Measurements from ENCODE around the gene IKZF3. TPM values are rescaled to one million over a fixed set of nuclear protein-coding genes. Genes with fewer than 3 reads are reported as not detected.

The IKZF3 gene
- total and polyA plus RNA-seq, 4 experiments from 2014 or later: 3.2 to 118 (median 102) TPM

DNA sequence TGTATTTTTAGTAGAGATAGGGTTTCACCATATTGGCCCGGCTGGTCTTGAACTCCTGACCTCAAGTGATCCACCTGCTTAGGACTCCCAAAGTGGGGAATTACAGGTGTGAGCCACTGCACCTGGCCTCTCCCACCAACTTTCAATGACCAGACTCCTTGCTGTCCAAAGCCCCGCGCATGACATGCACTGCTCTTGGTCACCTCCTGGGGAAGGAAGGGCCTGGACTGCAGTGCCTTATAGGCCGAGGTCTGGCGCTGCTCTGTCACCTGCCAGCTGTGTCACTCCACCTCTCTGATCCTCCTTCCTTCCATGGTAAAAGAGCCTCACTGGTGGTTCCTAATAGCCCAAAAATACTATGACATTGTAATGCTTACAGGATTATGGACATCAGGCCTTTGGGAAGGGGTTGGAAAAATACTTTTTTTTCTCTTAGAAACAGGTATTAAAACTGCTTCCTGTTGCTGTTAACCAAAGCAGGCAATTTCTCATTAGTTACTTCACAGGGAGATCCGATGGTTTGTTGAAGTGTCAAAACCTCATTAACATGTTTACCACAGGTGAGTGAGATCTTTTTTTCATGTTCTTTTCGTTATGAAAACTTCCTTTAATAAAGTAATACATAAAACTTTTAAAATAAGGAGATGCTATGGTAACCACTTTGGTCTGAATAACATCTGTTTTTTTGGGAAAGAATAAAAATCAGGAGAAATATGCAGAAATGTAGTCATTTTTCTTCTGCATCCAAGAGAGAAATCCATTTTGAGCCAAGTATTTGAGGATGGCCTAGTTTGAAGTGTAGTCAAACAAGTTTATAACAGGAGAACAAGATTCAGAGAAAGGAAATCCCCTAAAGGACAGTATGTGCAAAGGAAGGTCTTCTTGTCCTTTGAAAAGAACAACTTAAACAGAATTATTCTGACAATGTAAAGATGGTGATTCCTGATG is 90.9 kb downstream of the IKZF3 start:
- H3K27me3 Mint-ChIP-seq: no peaks in the 10 kb centered on the region
- H3K9me3 Mint-ChIP-seq: no peaks in the 10 kb centered on the region
- intact Hi-C loops (cut with micrococcal nuclease): loop anchor here (5.0 kb wide), 1 partner anchor 549 kb away; no protein-coding TSS in a partner anchor
- peak overlapping the region; percentile 90 to 98 (median 97) for H3K27ac Mint-ChIP-seq
- peaks cover 63 to 96% (median 80%) of the 10 kb centered on the region in 4 donors for H3K4me1 Mint-ChIP-seq
- H3K4me3 Mint-ChIP-seq: peak overlapping the region; percentile 79 to 97 (median 91)
- Histone ChIP-seq H3K27me3 (ENCODE audit: insufficient read depth, low read length) (no peaks in the 10 kb centered on the region), H3K4me1 (ENCODE audit: insufficient read depth, low read length) (peaks cover 84% of the 10 kb centered on the region), H3K27ac (ENCODE audit: low read depth, low read length) (peak overlapping the region; percentile 77), H3K9me3 (ENCODE audit: control insufficient read depth in 1 of 2, low read length in 2 of 2) (no peaks in the 10 kb centered on the region), H3K36me3 (ENCODE audit: insufficient read depth, low read length) (no peaks in the 10 kb centered on the region), H3K4me3 (ENCODE audit: low read length in 2 of 2) (peak overlapping the region in 1 of 2 donors; percentile 27)
- DNase-seq: peak in 4 of 5 donors; percentile 40 to 55 (median 48)
- ChIA-PET POLR2A (ENCODE audit: partially characterized antibody) (interaction anchor here (0.9 to 12.5 kb wide), 11 partner anchors 8 to 153 kb away, joined by 3 to 174 read pairs (median 8); no protein-coding TSS in a partner anchor), CTCF (ENCODE audit: partially characterized antibody) (no interaction called here)
- H3K36me3 Mint-ChIP-seq: peaks cover 53 to 66% of the 10 kb centered on the region in 2 donors

DNA sequence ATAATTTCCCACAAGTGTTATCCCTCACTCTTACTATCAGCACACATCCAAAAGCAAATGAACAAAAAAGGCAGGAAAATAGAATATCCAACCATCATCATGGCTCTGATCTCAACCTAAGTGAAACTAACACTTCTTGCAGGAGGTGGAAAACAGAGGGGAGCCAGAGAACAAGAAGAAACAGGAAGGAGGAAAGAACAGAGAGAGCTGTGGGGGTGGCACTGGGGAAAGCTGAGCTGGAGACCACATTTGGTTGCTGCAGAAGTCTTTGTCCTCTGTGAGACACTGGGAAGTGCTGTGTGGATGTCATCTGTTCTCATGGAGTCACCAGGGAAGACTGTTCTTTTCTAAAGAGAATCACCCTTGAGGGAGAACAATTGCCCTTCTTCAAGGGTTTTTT is 91.7 kb downstream of the IKZF3 start:
- peaks cover 90% of the 10 kb centered on the region for H3K4me1 ChIP-seq (ENCODE audit: insufficient read depth, low read length)
- intact Hi-C loops (cut with micrococcal nuclease): loop anchor here (5.0 kb wide), 1 partner anchor 550 kb away; no protein-coding TSS in a partner anchor

GRCh38 chr17:39769974-39770587 is 94.0 kb downstream of the IKZF3 start:
- Histone ChIP-seq H3K4me3 (ENCODE audit: low read length in 2 of 2) (peak overlapping the region in 1 of 2 donors; percentile 6), H3K27me3 (ENCODE audit: insufficient read depth, low read length) (no peaks in the 10 kb centered on the region), H3K27ac (ENCODE audit: low read depth, low read length) (peak overlapping the region; percentile 77), H3K9me3 (ENCODE audit: control insufficient read depth in 1 of 2, low read length in 2 of 2) (no peaks in the 10 kb centered on the region), H3K36me3 (ENCODE audit: insufficient read depth, low read length) (peaks cover 15% of the 10 kb centered on the region), H3K4me1 (ENCODE audit: insufficient read depth, low read length) (peaks cover 100% of the 10 kb centered on the region)
- ChIA-PET CTCF (ENCODE audit: partially characterized antibody) (interaction anchor here (0.7 to 1.9 kb wide), 6 partner anchors 11 to 40 kb away, joined by 3 to 7 read pairs (median 3); partner anchors contain the start of gene MIEN1), POLR2A (ENCODE audit: partially characterized antibody) (interaction anchor here (0.8 to 2.2 kb wide), 20 partner anchors 9 to 148 kb away, joined by 3 to 84 read pairs (median 4); partner anchors contain the start of genes IKZF3 and MIEN1)
- DNase-seq: peak; percentile 67 to 92 (median 72)
- H3K4me3 Mint-ChIP-seq: peak overlapping the region; percentile 33 to 96 (median 66)
- intact Hi-C loops (cut with micrococcal nuclease): loop anchor here (1.0 to 5.0 kb wide), 5 partner anchors 14 to 552 kb away; partner anchors contain the start of gene PSMD3
- peaks cover 61 to 74% of the 10 kb centered on the region in 2 donors for H3K36me3 Mint-ChIP-seq
- H3K27ac Mint-ChIP-seq: peak overlapping the region; percentile 88 to 98 (median 95)
- H3K4me1 Mint-ChIP-seq: peaks cover 81 to 100% (median 89%) of the 10 kb centered on the region in 4 donors
- H3K9me3 Mint-ChIP-seq: peaks cover 0 to 2% (median 0%) of the 10 kb centered on the region in 8 donors
- H3K27me3 Mint-ChIP-seq: no peaks in the 10 kb centered on the region

More for the DNA sequence above, 91.7 kb downstream of the IKZF3 start:
- Histone ChIP-seq H3K9me3 (ENCODE audit: control insufficient read depth in 1 of 2, low read length in 2 of 2) (no peaks in the 10 kb centered on the region), H3K4me3 (ENCODE audit: low read length in 2 of 2) (peak overlapping the region in 1 of 2 donors; percentile 26), H3K27me3 (ENCODE audit: insufficient read depth, low read length) (no peaks in the 10 kb centered on the region), H3K36me3 (ENCODE audit: insufficient read depth, low read length) (no peaks in the 10 kb centered on the region), H3K27ac (ENCODE audit: low read depth, low read length) (peak overlapping the region; percentile 77)
- Mint-ChIP-seq H3K9me3 (no peaks in the 10 kb centered on the region), H3K36me3 (peaks cover 54 to 65% of the 10 kb centered on the region in 2 donors), H3K27me3 (no peaks in the 10 kb centered on the region), H3K27ac (peak overlapping the region; percentile 90 to 98 (median 97)), H3K4me3 (peak overlapping the region; percentile 79 to 96 (median 86)), H3K4me1 (peaks cover 66 to 96% (median 80%) of the 10 kb centered on the region in 4 donors)
- ChIA-PET CTCF (ENCODE audit: partially characterized antibody) (no interaction called here), POLR2A (ENCODE audit: partially characterized antibody) (interaction anchor here (0.8 to 2.5 kb wide), 9 partner anchors 9 to 154 kb away, joined by 3 to 14 read pairs (median 8); no protein-coding TSS in a partner anchor)
- DNase-seq: no peak

DNA sequence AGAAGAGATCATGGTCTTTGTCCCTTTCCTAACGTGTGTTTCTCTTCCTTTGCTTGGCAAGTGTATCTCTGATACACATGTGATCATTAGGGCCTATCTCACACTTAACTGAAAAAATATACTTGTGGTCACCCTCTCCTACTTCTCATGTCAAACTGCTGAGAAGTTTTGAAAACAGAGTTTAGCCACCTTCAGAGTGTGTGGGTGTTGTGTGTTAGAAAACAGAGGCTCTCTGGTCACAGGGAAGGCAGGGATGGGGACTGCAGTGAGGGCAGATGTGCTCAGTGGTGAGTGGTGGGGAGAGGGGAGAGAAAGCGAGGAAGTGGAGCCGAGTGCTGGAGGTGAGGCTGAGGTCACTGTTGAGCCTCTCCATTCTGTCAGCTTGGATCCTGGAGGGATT is 97.0 kb downstream of the IKZF3 start:
- H3K27ac Mint-ChIP-seq: peak overlapping the region; percentile 78 to 97 (median 92)
- peak overlapping the region; percentile 23 for H3K27ac ChIP-seq (ENCODE audit: low read depth, low read length)

GRCh38 chr17:39765766-39766165 is 98.3 kb downstream of the IKZF3 start:
- H3K9me3 ChIP-seq (ENCODE audit: control insufficient read depth in 1 of 2, low read length in 2 of 2): no peaks in the 10 kb centered on the region
- Mint-ChIP-seq H3K27ac (peak overlapping the region in 4 of 7 donors; percentile 56 to 97 (median 90)), H3K9me3 (peaks cover 0 to 2% (median 0%) of the 10 kb centered on the region in 8 donors), H3K4me3 (peak overlapping the region in 1 of 8 donors; percentile 6), H3K4me1 (peaks cover 54 to 81% (median 66%) of the 10 kb centered on the region in 4 donors), H3K27me3 (no peaks in the 10 kb centered on the region), H3K36me3 (peaks cover 59 to 76% of the 10 kb centered on the region in 2 donors)
- ChIA-PET CTCF (ENCODE audit: partially characterized antibody) (interaction anchor here (0.9 to 1.2 kb wide), 2 partner anchors 10 to 11 kb away, joined by 3 read pairs; no protein-coding TSS in a partner anchor), POLR2A (ENCODE audit: partially characterized antibody) (interaction anchor here (0.9 to 3.5 kb wide), 2 partner anchors 10 to 48 kb away, joined by 4 to 19 read pairs; no protein-coding TSS in a partner anchor)
- H3K36me3 ChIP-seq (ENCODE audit: insufficient read depth, low read length): peaks cover 40% of the 10 kb centered on the region
- H3K27me3 ChIP-seq (ENCODE audit: insufficient read depth, low read length): no peaks in the 10 kb centered on the region
- no peak overlapping the region for H3K4me3 ChIP-seq (ENCODE audit: low read length in 2 of 2)
- no peak for DNase-seq
- intact Hi-C loops (cut with micrococcal nuclease): no loop called here
- no peak overlapping the region for H3K27ac ChIP-seq (ENCODE audit: low read depth, low read length)
- peaks cover 76% of the 10 kb centered on the region for H3K4me1 ChIP-seq (ENCODE audit: insufficient read depth, low read length)

More for the DNA sequence above, 97.0 kb downstream of the IKZF3 start:
- Histone ChIP-seq H3K4me3 (ENCODE audit: low read length in 2 of 2) (no peak overlapping the region), H3K27me3 (ENCODE audit: insufficient read depth, low read length) (no peaks in the 10 kb centered on the region), H3K36me3 (ENCODE audit: insufficient read depth, low read length) (peaks cover 38% of the 10 kb centered on the region), H3K4me1 (ENCODE audit: insufficient read depth, low read length) (peaks cover 84% of the 10 kb centered on the region), H3K9me3 (ENCODE audit: control insufficient read depth in 1 of 2, low read length in 2 of 2) (no peaks in the 10 kb centered on the region)
- no peak for DNase-seq
- H3K9me3 Mint-ChIP-seq: peaks cover 0 to 2% (median 0%) of the 10 kb centered on the region in 8 donors
- peaks cover 64 to 75% of the 10 kb centered on the region in 2 donors for H3K36me3 Mint-ChIP-seq
- H3K4me1 Mint-ChIP-seq: peaks cover 67 to 87% (median 74%) of the 10 kb centered on the region in 4 donors
- intact Hi-C loops (cut with micrococcal nuclease): no loop called here
- no peaks in the 10 kb centered on the region for H3K27me3 Mint-ChIP-seq
- peak overlapping the region; percentile 37 to 77 (median 52) for H3K4me3 Mint-ChIP-seq
- ChIA-PET CTCF (ENCODE audit: partially characterized antibody) (interaction anchor here (1.2 kb wide), 1 partner anchor 9 kb away, joined by 3 read pairs; no protein-coding TSS in a partner anchor), POLR2A (ENCODE audit: partially characterized antibody) (interaction anchor here (1.1 to 3.5 kb wide), 3 partner anchors 9 to 12 kb away, joined by 4 to 19 read pairs (median 9); no protein-coding TSS in a partner anchor)

DNA sequence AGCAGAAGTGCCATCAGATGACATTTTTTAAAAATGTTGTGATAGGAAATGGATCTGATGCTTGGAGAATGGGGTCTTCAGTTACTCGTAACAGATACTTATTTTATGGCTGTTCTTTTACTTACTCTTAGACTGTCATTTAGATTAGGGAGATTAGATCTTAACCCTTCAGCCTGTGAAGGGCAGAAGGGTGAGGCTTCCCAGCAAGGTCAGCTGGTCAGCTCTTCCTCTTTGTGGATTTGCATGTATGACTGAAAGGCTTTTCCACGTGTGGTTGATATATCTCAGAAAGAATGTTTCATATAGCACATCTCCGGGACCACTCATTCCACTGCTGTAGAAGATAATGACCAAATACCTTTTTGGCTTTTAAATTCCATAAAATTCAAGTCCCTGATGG is 98.9 kb downstream of the IKZF3 start:
- Mint-ChIP-seq H3K27me3 (no peaks in the 10 kb centered on the region), H3K4me3 (peak overlapping the region in 1 of 8 donors; percentile 6), H3K4me1 (peaks cover 49 to 75% (median 61%) of the 10 kb centered on the region in 4 donors), H3K36me3 (peaks cover 60 to 76% of the 10 kb centered on the region in 2 donors), H3K27ac (peak overlapping the region; percentile 42 to 97 (median 79)), H3K9me3 (peaks cover 0 to 2% (median 0%) of the 10 kb centered on the region in 8 donors)
- Histone ChIP-seq H3K27ac (ENCODE audit: low read depth, low read length) (no peak overlapping the region), H3K36me3 (ENCODE audit: insufficient read depth, low read length) (peaks cover 40% of the 10 kb centered on the region), H3K9me3 (ENCODE audit: control insufficient read depth in 1 of 2, low read length in 2 of 2) (no peaks in the 10 kb centered on the region), H3K4me1 (ENCODE audit: insufficient read depth, low read length) (peaks cover 70% of the 10 kb centered on the region), H3K4me3 (ENCODE audit: low read length in 2 of 2) (no peak overlapping the region), H3K27me3 (ENCODE audit: insufficient read depth, low read length) (no peaks in the 10 kb centered on the region)
- POLR2A ChIA-PET (ENCODE audit: partially characterized antibody): interaction anchor here (1.4 to 3.5 kb wide), 3 partner anchors 10 to 54 kb away, joined by 4 to 19 read pairs (median 5); no protein-coding TSS in a partner anchor
- CTCF ChIA-PET (ENCODE audit: partially characterized antibody): interaction anchor here (0.9 to 2.3 kb wide), 2 partner anchors 11 to 142 kb away, joined by 3 to 7 read pairs; no protein-coding TSS in a partner anchor
- DNase-seq: no peak
- intact Hi-C loops (cut with micrococcal nuclease): no loop called here

Data from CD4-positive, alpha-beta memory T cell (primary cell).